Measurements from ENCODE around the gene MICU1. TPM values are rescaled to one million over a fixed set of nuclear protein-coding genes. Genes with fewer than 3 reads are reported as not detected.

The MICU1 gene
- total RNA-seq, 4 donors from 2014 or later = 25.1 to 41.1 (median 34.9) TPM

DNA sequence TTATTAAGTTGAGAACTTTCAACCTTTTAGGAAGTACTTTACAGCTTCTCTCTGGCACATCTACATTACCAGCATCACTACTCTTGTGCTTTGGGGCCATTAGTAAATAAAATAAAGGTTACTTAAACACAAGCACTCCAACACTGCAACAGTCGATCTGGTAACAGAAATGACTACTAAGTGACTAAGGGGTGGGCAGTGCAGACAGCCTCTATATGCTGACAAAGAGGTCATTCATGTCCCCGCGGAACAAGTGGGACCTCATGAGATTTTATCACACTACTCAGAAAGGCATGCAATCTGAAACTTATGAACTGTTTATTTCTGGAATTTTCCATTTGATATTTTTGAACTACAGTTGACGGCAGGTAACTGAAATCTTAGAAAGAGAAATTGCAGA lies 159.9 kb downstream of the MICU1 start:
- Histone ChIP-seq H3K36me3 (no peaks in the 10 kb centered on the region), H3K4me1 (peaks cover 0 to 7% (median 4%) of the 10 kb centered on the region in 4 donors), H3K9me3 (no peaks in the 10 kb centered on the region), H3K27ac (no peak overlapping the region), H3K27me3 (no peaks in the 10 kb centered on the region), H3K4me3 (no peak overlapping the region)
- intact Hi-C loops (cut with DNase I; ENCODE audit: low total_unique reads) = no loop called here
- WGBS, 2 donors (ENCODE audit: low coverage in 1 of 2) = 73 to 89% methylated on average over 3 to 4 of the region's 4 CpGs
- in situ Hi-C loops (cut with MboI; ENCODE audit: low pct_ligation_motif_present in 1 of 4, low pct_unique_long_range_greater_than_20kb in 1 of 4, low sequenced_read_pairs in 3 of 4) = no loop called here
- no peak for DNase-seq
- TF ChIP-seq, protein P1, sequence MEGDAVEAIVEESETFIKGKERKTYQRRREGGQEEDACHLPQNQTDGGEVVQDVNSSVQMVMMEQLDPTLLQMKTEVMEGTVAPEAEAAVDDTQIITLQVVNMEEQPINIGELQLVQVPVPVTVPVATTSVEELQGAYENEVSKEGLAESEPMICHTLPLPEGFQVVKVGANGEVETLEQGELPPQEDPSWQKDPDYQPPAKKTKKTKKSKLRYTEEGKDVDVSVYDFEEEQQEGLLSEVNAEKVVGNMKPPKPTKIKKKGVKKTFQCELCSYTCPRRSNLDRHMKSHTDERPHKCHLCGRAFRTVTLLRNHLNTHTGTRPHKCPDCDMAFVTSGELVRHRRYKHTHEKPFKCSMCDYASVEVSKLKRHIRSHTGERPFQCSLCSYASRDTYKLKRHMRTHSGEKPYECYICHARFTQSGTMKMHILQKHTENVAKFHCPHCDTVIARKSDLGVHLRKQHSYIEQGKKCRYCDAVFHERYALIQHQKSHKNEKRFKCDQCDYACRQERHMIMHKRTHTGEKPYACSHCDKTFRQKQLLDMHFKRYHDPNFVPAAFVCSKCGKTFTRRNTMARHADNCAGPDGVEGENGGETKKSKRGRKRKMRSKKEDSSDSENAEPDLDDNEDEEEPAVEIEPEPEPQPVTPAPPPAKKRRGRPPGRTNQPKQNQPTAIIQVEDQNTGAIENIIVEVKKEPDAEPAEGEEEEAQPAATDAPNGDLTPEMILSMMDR (IDR thresholded peaks at IDR 0.05) = no peak
- TF ChIP-seq EP300 (IDR thresholded peaks at IDR 0.05; ENCODE audit: low read depth) (no peak), POLR2AphosphoS5 (IDR thresholded peaks at IDR 0.05) (no peak), POLR2A (IDR thresholded peaks at IDR 0.05) (no peak)

DNA sequence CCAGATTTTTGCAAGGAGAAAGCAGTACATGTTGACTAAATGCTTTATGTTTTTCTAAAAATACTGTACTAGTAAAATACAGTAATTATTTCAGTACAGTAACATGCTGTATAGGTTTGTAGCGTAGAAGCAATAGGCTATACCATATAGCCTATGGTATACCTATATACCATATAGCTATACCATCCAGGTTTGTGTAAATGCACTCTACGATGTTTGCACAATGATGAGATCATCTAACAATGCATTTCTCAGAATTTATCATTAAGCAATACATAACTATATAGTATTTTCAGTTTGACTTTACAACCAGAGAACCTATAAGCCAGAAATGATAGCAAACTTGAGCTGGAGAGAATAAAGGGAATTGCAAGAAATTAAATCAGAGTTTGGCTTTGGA lies 161.4 kb downstream of the MICU1 start:
- WGBS, 2 donors (ENCODE audit: low coverage in 1 of 2) = 28 to 40% methylated on average over 2 of the region's 2 CpGs
- H3K9me3 ChIP-seq = no peaks in the 10 kb centered on the region
- TF ChIP-seq, protein P1 (IDR thresholded peaks at IDR 0.05) = no peak
- TF ChIP-seq POLR2A (IDR thresholded peaks at IDR 0.05) (no peak), POLR2AphosphoS5 (IDR thresholded peaks at IDR 0.05) (no peak), EP300 (IDR thresholded peaks at IDR 0.05; ENCODE audit: low read depth) (no peak)
- no peak overlapping the region for H3K27ac ChIP-seq
- H3K36me3 ChIP-seq = no peaks in the 10 kb centered on the region
- H3K4me1 ChIP-seq = peaks cover 0 to 15% (median 11%) of the 10 kb centered on the region in 4 donors
- DNase-seq = no peak
- intact Hi-C loops (cut with DNase I; ENCODE audit: low total_unique reads) = no loop called here
- in situ Hi-C loops (cut with MboI; ENCODE audit: low pct_ligation_motif_present in 1 of 4, low pct_unique_long_range_greater_than_20kb in 1 of 4, low sequenced_read_pairs in 3 of 4) = no loop called here
- H3K27me3 ChIP-seq = no peaks in the 10 kb centered on the region
- no peak overlapping the region for H3K4me3 ChIP-seq

DNA sequence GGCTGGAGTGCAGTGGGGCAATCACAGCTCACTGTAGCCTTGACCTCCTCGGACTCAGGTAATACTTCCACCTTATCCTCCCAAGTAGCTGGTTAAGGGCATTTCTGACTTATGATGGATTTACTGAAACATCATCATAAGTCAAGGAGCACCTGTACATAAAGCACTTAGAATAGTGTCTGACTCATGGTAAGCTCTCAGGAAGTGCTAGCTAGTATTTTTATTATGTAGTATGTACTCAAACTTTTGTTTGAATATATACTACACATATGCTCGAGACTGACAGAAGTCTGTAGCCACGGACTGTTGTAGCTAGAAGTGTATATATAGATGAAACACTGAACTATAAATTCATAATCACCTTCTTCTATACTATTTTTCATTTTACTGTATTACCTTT lies 163.6 kb downstream of the MICU1 start:
- intact Hi-C loops (cut with DNase I; ENCODE audit: low total_unique reads) = no loop called here
- Histone ChIP-seq H3K36me3 (no peaks in the 10 kb centered on the region), H3K4me1 (peaks cover 0 to 15% (median 11%) of the 10 kb centered on the region in 4 donors), H3K4me3 (no peak overlapping the region), H3K9me3 (no peaks in the 10 kb centered on the region), H3K27ac (no peak overlapping the region), H3K27me3 (no peaks in the 10 kb centered on the region)
- in situ Hi-C loops (cut with MboI; ENCODE audit: low pct_ligation_motif_present in 1 of 4, low pct_unique_long_range_greater_than_20kb in 1 of 4, low sequenced_read_pairs in 3 of 4) = no loop called here
- no peak for TF ChIP-seq EP300 (IDR thresholded peaks at IDR 0.05; ENCODE audit: low read depth)
- no peak for TF ChIP-seq POLR2AphosphoS5 (IDR thresholded peaks at IDR 0.05)
- TF ChIP-seq, protein P1 (IDR thresholded peaks at IDR 0.05) = no peak
- no peak for TF ChIP-seq POLR2A (IDR thresholded peaks at IDR 0.05)
- WGBS, 2 donors (ENCODE audit: low coverage in 1 of 2) = 79 to 82% methylated on average over 2 to 3 of the region's 3 CpGs
- DNase-seq = no peak

DNA sequence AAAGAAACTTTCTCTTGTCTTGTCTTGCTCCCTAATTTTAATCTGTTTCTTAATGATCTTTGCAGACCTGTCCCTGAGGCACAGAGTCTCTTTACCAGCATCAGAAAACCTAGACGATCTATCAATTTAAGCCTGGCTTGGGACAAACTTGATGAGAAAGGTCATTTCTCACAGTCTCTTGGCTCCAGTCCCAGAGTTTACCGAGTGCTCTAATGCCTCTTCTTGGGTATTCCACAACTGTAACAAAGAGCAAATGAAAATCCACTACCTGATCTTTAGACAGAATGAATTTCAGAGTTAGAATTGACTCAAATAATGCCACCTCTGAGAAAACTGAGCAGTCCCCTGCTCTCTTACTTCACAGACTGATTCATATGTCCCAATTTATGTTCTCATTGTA lies 164.8 kb downstream of the MICU1 start:
- intact Hi-C loops (cut with DNase I; ENCODE audit: low total_unique reads) (no loop called here), in situ Hi-C loops (cut with MboI; ENCODE audit: low pct_ligation_motif_present in 1 of 4, low pct_unique_long_range_greater_than_20kb in 1 of 4, low sequenced_read_pairs in 3 of 4) (no loop called here)
- H3K4me1 ChIP-seq = peaks cover 0 to 15% (median 11%) of the 10 kb centered on the region in 4 donors
- no peak overlapping the region for H3K4me3 ChIP-seq
- H3K9me3 ChIP-seq = no peaks in the 10 kb centered on the region
- WGBS, 2 donors (ENCODE audit: low coverage in 1 of 2) = 35% methylated on average over 2 of the region's 2 CpGs; no CpG with 5 or more reads in 1 of the 2 donors
- TF ChIP-seq, protein P1 (IDR thresholded peaks at IDR 0.05) = no peak
- TF ChIP-seq POLR2A (IDR thresholded peaks at IDR 0.05) = no peak
- TF ChIP-seq EP300 (IDR thresholded peaks at IDR 0.05; ENCODE audit: low read depth) = no peak
- TF ChIP-seq POLR2AphosphoS5 (IDR thresholded peaks at IDR 0.05) = no peak
- H3K27ac ChIP-seq = no peak overlapping the region
- no peak for DNase-seq
- H3K36me3 ChIP-seq = no peaks in the 10 kb centered on the region
- no peaks in the 10 kb centered on the region for H3K27me3 ChIP-seq

Measured in transverse colon (tissue), 4 donors.